HEK293 (cell line): ENCODE results near the gene YBX3.

Experiments used
- CTCF ChIA-PET: fragments of 350-600 bp; formaldehyde crosslinking; extraction: SDS; loops from one replicate; lab custom pipeline; 2021; ENCODE audit warnings: antibody characterized with exemption; lab: Yijun Ruan, JAX
- POLR2A ChIA-PET: fragments of 300-600 bp; formaldehyde crosslinking; extraction: SDS; loops from one replicate; lab custom pipeline; 2020; ENCODE audit warnings: antibody characterized with exemption, inconsistent platforms; lab: Yijun Ruan, JAX
- H3K27ac ChIP-seq: fragments of 200-500 bp; sonication (Bioruptor generic); 2 replicates; pipeline ENCODE4 v1.5.1; 2014; ENCODE audit warnings: low read depth, low read length, control low read depth, inconsistent platforms; ENCODE audit errors: extremely low read depth
- H3K36me3 ChIP-seq, 2 experiments: fragments of 200-500 bp in 1 of 2; sonication (Bioruptor generic) in 1 of 2; 1 replicate in 1 of 2; 2 replicates in 1 of 2; pipeline ENCODE4 v1.5.1; 2014 to 2017; ENCODE audit warnings: inconsistent platforms in 2 of 2, low read length in 2 of 2; ENCODE audit not compliant: control insufficient read depth in 2 of 2, insufficient read depth in 1 of 2
- H3K4me1 ChIP-seq: fragments of 200-500 bp; sonication (Bioruptor generic); 2 replicates; pipeline ENCODE4 v1.5.1; 2014; ENCODE audit warnings: mild to moderate bottlenecking, low read length, inconsistent platforms; ENCODE audit not compliant: control insufficient read depth, insufficient read depth
- H3K4me3 ChIP-seq: 2 replicates; pipeline ENCODE4 v1.5.1; 2011; ENCODE audit warnings: low read depth, mild to moderate bottlenecking, control low read depth, low read length, moderate library complexity
- H3K9me3 ChIP-seq: fragments of 200-500 bp; sonication (Bioruptor generic); 2 replicates; pipeline ENCODE4 v1.5.1; 2014; ENCODE audit warnings: low read depth, low read length, inconsistent platforms; ENCODE audit not compliant: control insufficient read depth, insufficient read depth
- EGR2 ChIP-seq: fragments of 450-650 bp; formaldehyde crosslinking; IDR thresholded peaks from 2 replicates; pipeline ENCODE4 v1.5.1; 2016; ENCODE audit warnings: low read depth, missing biosample characterization, missing genetic modification characterization
- FEZF1 ChIP-seq: fragments of 450-650 bp; formaldehyde crosslinking; IDR thresholded peaks from 2 replicates; pipeline ENCODE4 v1.5.1; 2016; ENCODE audit warnings: missing biosample characterization, missing genetic modification characterization
- KLF16 ChIP-seq: fragments of 450-650 bp; formaldehyde crosslinking; IDR thresholded peaks from 2 replicates; pipeline ENCODE4 v1.5.1; 2017; ENCODE audit warnings: missing biosample characterization, missing genetic modification characterization
- PRDM6 ChIP-seq: fragments of 450-650 bp; formaldehyde crosslinking; IDR thresholded peaks from 2 replicates; pipeline ENCODE4 v1.5.1; 2017; ENCODE audit warnings: missing biosample characterization, missing genetic modification characterization
- SCRT2 ChIP-seq: fragments of 450-650 bp; formaldehyde crosslinking; IDR thresholded peaks from 2 replicates; pipeline ENCODE4 v1.5.1; 2016; ENCODE audit warnings: missing biosample characterization, missing genetic modification characterization
- TCF7L2 ChIP-seq: IDR thresholded peaks from 2 replicates; pipeline ENCODE4 v1.6.1; 2011; ENCODE audit warnings: low read depth, mild to moderate bottlenecking, inconsistent platforms, low read length, moderate library complexity, borderline replicate concordance
- ZBTB48 ChIP-seq: fragments of 450-650 bp; formaldehyde crosslinking; IDR thresholded peaks from 2 replicates; pipeline ENCODE4 v1.5.1; 2016; ENCODE audit warnings: missing biosample characterization, missing genetic modification characterization
- ZBTB7A ChIP-seq: fragments of 450-650 bp; formaldehyde crosslinking; IDR thresholded peaks from 2 replicates; pipeline ENCODE4 v1.5.1; 2016; ENCODE audit warnings: low read depth, missing biosample characterization, missing genetic modification characterization
- ZEB2 ChIP-seq: fragments of 450-650 bp; formaldehyde crosslinking; IDR thresholded peaks from 2 replicates; pipeline ENCODE4 v1.5.1; 2016; ENCODE audit warnings: missing biosample characterization, missing genetic modification characterization
- ZNF155 ChIP-seq: fragments of 450-650 bp; formaldehyde crosslinking; IDR thresholded peaks from 2 replicates; pipeline ENCODE4 v1.5.1; 2016; ENCODE audit warnings: missing biosample characterization, missing genetic modification characterization
- ZNF274 ChIP-seq, 2 experiments: fragments of 200-500 bp in 1 of 2; fragments of 450-650 bp in 1 of 2; sonication (Bioruptor generic) in 1 of 2; formaldehyde crosslinking in 1 of 2; IDR thresholded peaks; 2 replicates each; pipeline versions ENCODE4 v1.5.1 to v1.6.1; 2014 to 2016; ENCODE audit warnings: borderline replicate concordance in 1 of 2, inconsistent platforms in 1 of 2, low read length in 1 of 2, missing biosample characterization in 1 of 2, missing genetic modification characterization in 1 of 2
- ZNF292 ChIP-seq: fragments of 450-650 bp; formaldehyde crosslinking; IDR thresholded peaks from 2 replicates; pipeline ENCODE4 v1.5.1; 2016; ENCODE audit warnings: low read depth, missing biosample characterization, missing genetic modification characterization, borderline replicate concordance
- ZNF423 ChIP-seq: fragments of 450-650 bp; formaldehyde crosslinking; IDR thresholded peaks from 2 replicates; pipeline ENCODE4 v1.5.1; 2016; ENCODE audit warnings: missing biosample characterization, missing genetic modification characterization
- ZNF660 ChIP-seq: fragments of 450-650 bp; IDR thresholded peaks from 2 replicates; pipeline ENCODE4 v1.5.1; 2018; ENCODE audit warnings: missing biosample characterization, mild to moderate bottlenecking, missing genetic modification characterization
- ZNF701 ChIP-seq: fragments of 450-650 bp; formaldehyde crosslinking; IDR thresholded peaks from 2 replicates; pipeline ENCODE4 v1.5.1; 2016; ENCODE audit warnings: missing biosample characterization, missing genetic modification characterization
- ZNF785 ChIP-seq: fragments of 450-650 bp; formaldehyde crosslinking; IDR thresholded peaks from 2 replicates; pipeline ENCODE4 v1.5.1; 2016; ENCODE audit warnings: missing biosample characterization, missing genetic modification characterization
- ZSCAN4 ChIP-seq: fragments of 450-650 bp; formaldehyde crosslinking; IDR thresholded peaks from 2 replicates; pipeline ENCODE4 v1.5.1; 2017; ENCODE audit warnings: missing biosample characterization, missing genetic modification characterization
- TF ChIP-seq, protein P1 (sequence below): fragments of 450-650 bp; formaldehyde crosslinking; conservative IDR thresholded peaks from 2 replicates; pipeline ENCODE4 v1.5.1; 2016; ENCODE audit warnings: low read depth, missing biosample characterization, missing genetic modification characterization
- TF ChIP-seq, protein P2 (sequence below): fragments of 450-650 bp; formaldehyde crosslinking; IDR thresholded peaks from 2 replicates; pipeline ENCODE4 v1.5.1; 2016; ENCODE audit warnings: missing biosample characterization, missing genetic modification characterization
- TF ChIP-seq, protein P3 (sequence below): fragments of 450-650 bp; formaldehyde crosslinking; IDR thresholded peaks from 2 replicates; pipeline ENCODE4 v1.5.1; 2016; ENCODE audit warnings: missing biosample characterization, missing genetic modification characterization

YBX3 gene

GRCh38 chr12:10728091-10728490 lies 5.0 kb upstream of the YBX3 start (continued):
- TF ChIP-seq ZNF785 (tag by site-specific recombination) = no peak

- Histone ChIP-seq H3K9me3 (no peaks in the 10 kb centered on the region), H3K27ac (no peak overlapping the region), H3K4me3 (no peak overlapping the region), H3K4me1 (peaks cover 4% of the 10 kb centered on the region), H3K36me3 (no peaks in the 10 kb centered on the region)
- CTCF ChIA-PET = interaction anchor here (1.2 to 1.5 kb wide), 2 partner anchors 23 kb away, joined by 6 to 9 read pairs; no protein-coding TSS in a partner anchor
- TF ChIP-seq, protein P1, sequence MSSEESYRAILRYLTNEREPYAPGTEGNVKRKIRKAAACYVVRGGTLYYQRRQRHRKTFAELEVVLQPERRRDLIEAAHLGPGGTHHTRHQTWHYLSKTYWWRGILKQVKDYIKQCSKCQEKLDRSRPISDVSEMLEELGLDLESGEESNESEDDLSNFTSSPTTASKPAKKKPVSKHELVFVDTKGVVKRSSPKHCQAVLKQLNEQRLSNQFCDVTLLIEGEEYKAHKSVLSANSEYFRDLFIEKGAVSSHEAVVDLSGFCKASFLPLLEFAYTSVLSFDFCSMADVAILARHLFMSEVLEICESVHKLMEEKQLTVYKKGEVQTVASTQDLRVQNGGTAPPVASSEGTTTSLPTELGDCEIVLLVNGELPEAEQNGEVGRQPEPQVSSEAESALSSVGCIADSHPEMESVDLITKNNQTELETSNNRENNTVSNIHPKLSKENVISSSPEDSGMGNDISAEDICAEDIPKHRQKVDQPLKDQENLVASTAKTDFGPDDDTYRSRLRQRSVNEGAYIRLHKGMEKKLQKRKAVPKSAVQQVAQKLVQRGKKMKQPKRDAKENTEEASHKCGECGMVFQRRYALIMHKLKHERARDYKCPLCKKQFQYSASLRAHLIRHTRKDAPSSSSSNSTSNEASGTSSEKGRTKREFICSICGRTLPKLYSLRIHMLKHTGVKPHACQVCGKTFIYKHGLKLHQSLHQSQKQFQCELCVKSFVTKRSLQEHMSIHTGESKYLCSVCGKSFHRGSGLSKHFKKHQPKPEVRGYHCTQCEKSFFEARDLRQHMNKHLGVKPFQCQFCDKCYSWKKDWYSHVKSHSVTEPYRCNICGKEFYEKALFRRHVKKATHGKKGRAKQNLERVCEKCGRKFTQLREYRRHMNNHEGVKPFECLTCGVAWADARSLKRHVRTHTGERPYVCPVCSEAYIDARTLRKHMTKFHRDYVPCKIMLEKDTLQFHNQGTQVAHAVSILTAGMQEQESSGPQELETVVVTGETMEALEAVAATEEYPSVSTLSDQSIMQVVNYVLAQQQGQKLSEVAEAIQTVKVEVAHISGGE (tag by site-specific recombination) = no peak
- TF ChIP-seq ZNF292 (tag by site-specific recombination) (no peak), SCRT2 (tag by site-specific recombination) (peak; percentile 58; the same call in 1 of the 2 replicates)
- POLR2A ChIA-PET = no interaction called here
Measured at GRCh38 chr12:10726945-10727344, 3.8 kb upstream of the YBX3 start.

GRCh38 chr12:10725003-10725402 lies 1.9 kb upstream of the YBX3 start:
- CTCF ChIA-PET = interaction anchor here (0.8 to 3.5 kb wide), 2 partner anchors 25 to 474 kb away, joined by 3 to 21 read pairs; no protein-coding TSS in a partner anchor

GRCh38 chr12:10722502-10722904 lies 620 bp downstream of the YBX3 start:
- Histone ChIP-seq H3K36me3 (no peaks in the 10 kb centered on the region), H3K9me3 (no peaks in the 10 kb centered on the region), H3K4me1 (peaks cover 32% of the 10 kb centered on the region), H3K27ac (peak overlapping the region; percentile 96), H3K4me3 (peak overlapping the region; percentile 99)
- POLR2A ChIA-PET = interaction anchor here (0.6 to 1.5 kb wide), 3 partner anchors 29 to 449 kb away, joined by 3 to 5 read pairs (median 3); partner anchors contain the start of gene SMIM10L1
- CTCF ChIA-PET = interaction anchor here (3.5 kb wide), 1 partner anchor 27 kb away, joined by 21 read pairs; no protein-coding TSS in a partner anchor
- TF ChIP-seq EGR2 (tag by site-specific recombination) = no peak
- TF ChIP-seq ZEB2 (tag by site-specific recombination) = 0 out of 2 replicates have a peak, but pooled peaks have one; percentile 12
- TF ChIP-seq ZNF155 (tag by site-specific recombination) = no peak
- TF ChIP-seq ZNF660 = no peak
- no peak for TF ChIP-seq TCF7L2
- TF ChIP-seq KLF16 (tag by site-specific recombination) = peak; percentile 3; the same call in 1 of the 2 replicates
- TF ChIP-seq, protein P2, sequence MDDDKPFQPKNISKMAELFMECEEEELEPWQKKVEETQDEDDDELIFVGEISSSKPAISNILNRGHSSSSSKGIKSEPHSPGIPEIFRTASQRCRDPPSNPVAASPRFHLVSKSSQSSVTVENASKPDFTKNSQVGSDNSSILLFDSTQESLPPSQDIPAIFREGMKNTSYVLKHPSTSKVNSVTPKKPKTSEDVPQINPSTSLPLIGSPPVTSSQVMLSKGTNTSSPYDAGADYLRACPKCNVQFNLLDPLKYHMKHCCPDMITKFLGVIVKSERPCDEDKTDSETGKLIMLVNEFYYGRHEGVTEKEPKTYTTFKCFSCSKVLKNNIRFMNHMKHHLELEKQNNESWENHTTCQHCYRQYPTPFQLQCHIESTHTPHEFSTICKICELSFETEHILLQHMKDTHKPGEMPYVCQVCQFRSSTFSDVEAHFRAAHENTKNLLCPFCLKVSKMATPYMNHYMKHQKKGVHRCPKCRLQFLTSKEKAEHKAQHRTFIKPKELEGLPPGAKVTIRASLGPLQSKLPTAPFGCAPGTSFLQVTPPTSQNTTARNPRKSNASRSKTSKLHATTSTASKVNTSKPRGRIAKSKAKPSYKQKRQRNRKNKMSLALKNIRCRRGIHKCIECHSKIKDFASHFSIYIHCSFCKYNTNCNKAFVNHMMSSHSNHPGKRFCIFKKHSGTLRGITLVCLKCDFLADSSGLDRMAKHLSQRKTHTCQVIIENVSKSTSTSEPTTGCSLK (tag by site-specific recombination) = no peak
- peak; percentile 64; the same call in 1 of the 2 replicates for TF ChIP-seq ZBTB48 (tag by site-specific recombination)
- peak; percentile 38; the same call in 1 of the 2 replicates for TF ChIP-seq ZNF423 (tag by site-specific recombination)
- TF ChIP-seq, protein P3, sequence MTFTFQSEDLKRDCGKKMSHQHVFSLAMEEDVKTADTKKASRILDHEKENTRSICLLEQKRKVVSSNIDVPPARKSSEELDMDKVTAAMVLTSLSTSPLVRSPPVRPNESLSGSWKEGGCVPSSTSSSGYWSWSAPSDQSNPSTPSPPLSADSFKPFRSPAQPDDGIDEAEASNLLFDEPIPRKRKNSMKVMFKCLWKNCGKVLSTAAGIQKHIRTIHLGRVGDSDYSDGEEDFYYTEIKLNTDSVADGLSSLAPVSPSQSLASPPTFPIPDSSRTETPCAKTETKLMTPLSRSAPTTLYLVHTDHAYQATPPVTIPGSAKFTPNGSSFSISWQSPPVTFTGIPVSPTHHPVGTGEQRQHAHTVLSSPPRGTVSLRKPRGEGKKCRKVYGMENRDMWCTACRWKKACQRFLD (tag by site-specific recombination) = no peak
- no peak for TF ChIP-seq PRDM6 (tag by site-specific recombination)
- no peak for TF ChIP-seq ZSCAN4 (tag by site-specific recombination)
- no peak for TF ChIP-seq FEZF1 (tag by site-specific recombination)
- TF ChIP-seq ZBTB7A (tag by site-specific recombination) = peak; percentile 5; the same call in 1 of the 2 replicates

More at GRCh38 chr12:10725003-10725402, 1.9 kb upstream of the YBX3 start:
- no peak for TF ChIP-seq KLF16 (tag by site-specific recombination)
- TF ChIP-seq ZNF701 (tag by site-specific recombination) = no peak
- no peak for TF ChIP-seq ZNF274 (IDR thresholded peaks at IDR 0.05; ENCODE audit: low read length)
- no peak for TF ChIP-seq ZNF274 (tag by site-specific recombination; IDR thresholded peaks at IDR 0.05; ENCODE audit: borderline replicate concordance)
- Histone ChIP-seq H3K9me3 (no peaks in the 10 kb centered on the region), H3K36me3 (no peaks in the 10 kb centered on the region), H3K27ac (no peak overlapping the region), H3K4me3 (no peak overlapping the region), H3K4me1 (peaks cover 11% of the 10 kb centered on the region)
- POLR2A ChIA-PET = no interaction called here
